GM12801 (cell line): ENCODE data around the gene CIROP.

ENCODE experiments used
- TF ChIP-seq, protein P1 (sequence below): IDR thresholded peaks from one replicate; pipeline ENCODE4 v1.5.1; 2011; ENCODE audit warnings: control low read depth; ENCODE audit not compliant: insufficient read length; ENCODE audit errors: extremely low read depth

CIROP gene

DNA sequence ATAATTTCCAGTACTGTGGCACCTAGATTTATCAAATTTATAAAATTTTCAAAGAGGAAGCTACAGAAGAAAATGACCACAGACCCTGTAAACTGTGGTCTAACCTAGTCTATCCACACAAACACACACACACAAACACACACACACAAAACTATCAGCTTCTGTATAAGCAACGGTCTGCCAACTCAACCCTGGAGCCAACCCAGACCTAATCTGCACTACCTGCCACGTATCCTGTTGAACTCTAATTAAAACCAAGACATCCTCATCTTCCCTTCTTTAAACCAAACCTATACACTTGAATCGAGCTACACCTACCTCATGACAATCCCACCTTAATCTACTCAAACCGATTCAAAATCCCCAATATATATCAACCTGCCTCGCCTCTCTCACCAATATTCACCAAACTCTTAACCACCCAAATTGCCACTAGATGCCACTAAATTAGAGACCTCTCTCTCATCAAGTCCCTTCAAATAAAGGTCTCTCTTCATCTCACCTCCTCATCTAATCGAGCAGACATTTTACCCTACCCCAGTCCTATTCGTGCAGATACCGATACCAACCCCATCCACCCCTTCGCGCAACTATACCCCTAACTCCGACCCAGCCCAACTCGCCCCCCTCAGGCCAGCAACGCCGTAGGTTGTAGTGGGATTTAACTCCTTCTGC, 10.7 kb downstream of the CIROP start:
- TF ChIP-seq, protein P1, sequence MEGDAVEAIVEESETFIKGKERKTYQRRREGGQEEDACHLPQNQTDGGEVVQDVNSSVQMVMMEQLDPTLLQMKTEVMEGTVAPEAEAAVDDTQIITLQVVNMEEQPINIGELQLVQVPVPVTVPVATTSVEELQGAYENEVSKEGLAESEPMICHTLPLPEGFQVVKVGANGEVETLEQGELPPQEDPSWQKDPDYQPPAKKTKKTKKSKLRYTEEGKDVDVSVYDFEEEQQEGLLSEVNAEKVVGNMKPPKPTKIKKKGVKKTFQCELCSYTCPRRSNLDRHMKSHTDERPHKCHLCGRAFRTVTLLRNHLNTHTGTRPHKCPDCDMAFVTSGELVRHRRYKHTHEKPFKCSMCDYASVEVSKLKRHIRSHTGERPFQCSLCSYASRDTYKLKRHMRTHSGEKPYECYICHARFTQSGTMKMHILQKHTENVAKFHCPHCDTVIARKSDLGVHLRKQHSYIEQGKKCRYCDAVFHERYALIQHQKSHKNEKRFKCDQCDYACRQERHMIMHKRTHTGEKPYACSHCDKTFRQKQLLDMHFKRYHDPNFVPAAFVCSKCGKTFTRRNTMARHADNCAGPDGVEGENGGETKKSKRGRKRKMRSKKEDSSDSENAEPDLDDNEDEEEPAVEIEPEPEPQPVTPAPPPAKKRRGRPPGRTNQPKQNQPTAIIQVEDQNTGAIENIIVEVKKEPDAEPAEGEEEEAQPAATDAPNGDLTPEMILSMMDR, result no peak

DNA sequence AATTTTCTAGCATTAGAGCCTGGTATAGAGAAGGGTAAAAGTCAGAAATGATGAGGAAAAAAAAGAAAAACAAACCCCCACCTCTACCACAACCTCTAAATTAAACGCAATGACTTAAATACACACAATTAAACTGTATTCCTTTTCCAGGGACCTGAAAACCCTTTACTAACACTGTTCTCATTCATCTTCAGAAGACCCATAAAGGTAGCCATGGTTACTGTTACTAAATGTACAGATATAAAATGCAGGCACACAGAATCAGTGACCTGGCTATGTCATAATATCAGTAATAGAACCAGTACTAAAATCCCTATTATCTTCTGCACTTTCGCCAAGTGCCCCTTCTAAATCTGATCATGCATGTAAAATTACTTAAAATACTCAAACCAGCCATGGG, 11.3 kb downstream of the CIROP start:
- TF ChIP-seq, protein P1, result no peak

DNA sequence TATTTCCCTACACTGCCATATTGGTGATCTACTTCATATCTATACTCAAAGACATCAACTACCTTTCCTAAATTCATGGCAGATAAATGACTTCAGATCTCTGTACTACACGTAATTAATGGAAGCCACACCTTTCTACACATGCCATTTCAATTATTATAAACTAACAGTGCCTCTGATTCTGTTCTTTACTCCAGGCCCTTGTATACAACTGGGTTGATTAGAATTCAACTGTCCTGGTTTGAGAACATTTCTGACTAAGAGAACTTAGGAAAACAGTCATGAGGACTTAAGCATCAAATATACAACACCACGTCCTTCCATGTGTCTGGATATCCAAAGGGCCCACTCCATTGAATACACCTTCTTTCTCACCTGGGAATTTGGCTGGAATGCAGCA, 11.7 kb downstream of the CIROP start:
- TF ChIP-seq, protein P1, result no peak

DNA sequence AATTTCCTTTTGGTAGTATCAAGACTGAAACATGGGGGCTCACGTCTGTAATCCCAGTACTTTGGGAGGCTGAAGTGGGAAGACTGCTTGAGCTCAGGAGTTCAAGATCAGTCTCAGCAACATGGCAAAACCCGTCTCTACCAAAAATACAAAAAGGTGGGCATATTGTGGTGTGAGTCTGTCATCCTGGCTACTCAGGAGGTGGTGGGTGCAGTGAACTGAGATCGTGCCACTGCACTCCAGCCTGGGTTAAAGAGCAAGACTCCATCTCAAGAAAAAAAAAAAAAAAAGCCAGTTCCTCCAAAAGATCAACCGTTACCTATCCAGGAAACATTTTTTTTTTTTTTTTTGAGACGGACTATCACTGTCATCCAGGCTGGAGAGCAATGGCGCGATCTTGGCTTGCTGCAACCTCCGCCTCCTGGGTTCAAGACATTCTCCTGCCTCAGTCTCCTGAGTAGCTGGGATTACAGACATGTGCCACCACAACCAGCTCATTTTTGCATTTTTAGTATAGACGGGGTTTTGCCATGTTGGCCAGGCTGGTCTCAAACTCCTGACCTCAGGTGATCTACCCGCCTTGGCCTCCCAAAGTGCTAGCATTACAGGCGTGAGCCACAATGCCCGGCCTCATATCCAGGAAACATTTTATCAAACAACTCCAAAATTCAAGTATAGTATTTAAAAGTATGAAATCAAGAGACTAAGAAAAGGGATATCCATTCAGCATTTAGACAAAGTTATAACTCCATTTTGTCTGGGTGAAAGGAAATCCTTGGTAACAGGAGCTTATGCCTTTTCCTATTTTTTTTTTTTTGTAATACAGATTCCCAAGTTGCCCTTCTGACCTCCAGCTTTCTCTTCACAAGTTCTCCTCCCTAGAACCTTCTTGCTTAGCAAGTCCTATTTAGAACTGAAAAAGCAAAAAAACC, 13.2 kb downstream of the CIROP start:
- TF ChIP-seq, protein P1, result no peak

DNA sequence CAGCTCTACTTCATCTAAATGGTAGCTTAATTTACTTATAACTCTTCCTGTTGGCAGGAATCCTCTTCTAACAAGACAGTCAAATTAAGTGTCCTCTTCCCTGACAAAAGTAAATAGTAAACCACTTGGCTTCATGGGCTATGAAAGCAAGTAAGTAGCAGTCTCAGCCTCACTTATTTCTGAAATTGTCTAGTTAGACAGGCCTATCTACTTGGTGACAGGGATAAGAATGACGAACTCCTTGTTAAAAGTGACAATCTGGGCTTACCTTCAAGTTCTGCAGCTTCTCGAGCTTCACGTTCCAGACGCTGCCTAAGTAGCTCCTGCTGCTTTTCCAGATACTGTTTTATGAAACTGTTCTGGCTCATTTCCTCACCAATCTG, 14.5 kb downstream of the CIROP start:
- TF ChIP-seq, protein P1, result no peak

DNA sequence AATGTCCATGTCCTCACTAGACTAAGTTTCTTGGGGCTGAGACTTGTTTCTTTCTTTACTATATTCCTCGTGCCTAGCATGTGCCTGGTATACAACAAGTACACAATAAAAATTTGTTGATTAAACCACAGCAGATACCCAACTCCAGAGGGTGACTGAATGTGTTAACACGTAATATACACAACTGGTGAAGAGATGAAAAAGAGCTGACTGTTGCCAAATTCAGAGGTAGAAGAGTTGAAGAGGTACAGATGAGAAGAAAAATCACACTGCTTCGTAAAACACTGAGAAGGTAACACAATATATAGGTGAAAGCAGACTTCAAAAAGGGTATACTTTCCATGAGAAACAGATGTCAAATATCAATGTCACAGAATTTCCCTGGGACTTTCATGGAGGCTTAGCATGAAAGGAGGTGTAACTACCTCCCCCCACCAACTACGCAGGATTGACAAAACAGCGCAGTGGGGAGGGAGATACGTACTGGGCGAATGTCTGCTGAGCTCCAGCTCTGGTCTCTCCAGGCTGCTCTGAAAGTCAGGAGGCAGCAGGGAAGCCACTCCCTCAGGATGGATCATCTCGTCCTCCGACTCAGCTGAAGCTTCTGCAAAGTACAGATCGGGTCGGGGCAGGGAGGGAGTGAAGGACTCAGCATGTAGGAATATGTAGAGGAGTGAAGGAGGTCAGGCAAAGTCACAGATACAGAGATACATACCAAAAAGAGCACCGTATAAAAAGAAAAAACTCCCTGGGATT, 15.1 kb downstream of the CIROP start:
- TF ChIP-seq, protein P1, result no peak

DNA sequence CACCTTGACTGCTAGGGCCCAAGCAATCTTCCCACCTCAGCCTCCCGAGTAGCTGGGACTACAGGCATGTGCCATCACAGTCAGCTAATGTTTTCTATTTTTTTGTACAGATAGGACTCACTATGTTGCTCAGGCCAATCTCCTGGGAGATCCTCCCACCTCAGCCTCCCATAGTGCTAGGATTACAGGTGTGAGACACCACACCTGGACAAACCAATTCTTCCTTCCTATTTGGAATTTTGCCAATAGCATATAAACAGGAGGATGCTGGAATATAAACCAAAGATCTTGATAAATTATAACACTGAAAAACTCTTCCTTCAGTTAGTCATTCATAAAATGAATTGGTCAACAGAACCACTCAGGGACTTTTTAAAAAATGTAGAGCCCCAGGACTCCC, 18.2 kb downstream of the CIROP start:
- TF ChIP-seq, protein P1, result no peak
